ENCODE results near the gene ENDOV.

DNA sequence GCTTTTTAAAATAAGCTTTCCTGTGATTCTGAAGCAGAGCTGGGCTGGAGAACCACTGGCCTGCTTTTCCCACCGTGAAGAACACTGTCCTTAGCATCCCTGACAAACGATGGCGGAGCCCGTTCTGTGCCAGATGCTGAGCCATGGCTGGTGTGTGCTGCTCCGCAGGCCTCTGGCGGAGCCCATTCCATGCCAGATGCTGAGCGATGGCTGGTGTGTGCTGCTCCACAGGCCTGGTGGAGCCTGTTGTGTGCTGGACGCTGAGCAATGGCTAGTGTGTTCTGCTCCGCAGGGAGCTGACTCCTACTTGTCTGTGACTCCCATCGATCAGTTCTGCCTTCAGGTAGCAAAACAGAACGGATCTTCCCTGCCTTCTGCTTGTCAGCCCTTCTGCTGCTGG, 4.3 kb downstream of the ENDOV start:
- TF ChIP-seq, protein P1, sequence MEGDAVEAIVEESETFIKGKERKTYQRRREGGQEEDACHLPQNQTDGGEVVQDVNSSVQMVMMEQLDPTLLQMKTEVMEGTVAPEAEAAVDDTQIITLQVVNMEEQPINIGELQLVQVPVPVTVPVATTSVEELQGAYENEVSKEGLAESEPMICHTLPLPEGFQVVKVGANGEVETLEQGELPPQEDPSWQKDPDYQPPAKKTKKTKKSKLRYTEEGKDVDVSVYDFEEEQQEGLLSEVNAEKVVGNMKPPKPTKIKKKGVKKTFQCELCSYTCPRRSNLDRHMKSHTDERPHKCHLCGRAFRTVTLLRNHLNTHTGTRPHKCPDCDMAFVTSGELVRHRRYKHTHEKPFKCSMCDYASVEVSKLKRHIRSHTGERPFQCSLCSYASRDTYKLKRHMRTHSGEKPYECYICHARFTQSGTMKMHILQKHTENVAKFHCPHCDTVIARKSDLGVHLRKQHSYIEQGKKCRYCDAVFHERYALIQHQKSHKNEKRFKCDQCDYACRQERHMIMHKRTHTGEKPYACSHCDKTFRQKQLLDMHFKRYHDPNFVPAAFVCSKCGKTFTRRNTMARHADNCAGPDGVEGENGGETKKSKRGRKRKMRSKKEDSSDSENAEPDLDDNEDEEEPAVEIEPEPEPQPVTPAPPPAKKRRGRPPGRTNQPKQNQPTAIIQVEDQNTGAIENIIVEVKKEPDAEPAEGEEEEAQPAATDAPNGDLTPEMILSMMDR (IDR thresholded peaks at IDR 0.05; ENCODE audit: poor library complexity), result no peak
- TF ChIP-seq EZH2 (IDR thresholded peaks at IDR 0.05; ENCODE audit: borderline replicate concordance), result no peak

All from hepatocyte (in vitro differentiated cells).